Common myeloid progenitor, CD34-positive (primary cell): ENCODE results near the gene PALMD.

ENCODE experiments used
- CTCF ChIA-PET: fragments of 350-600 bp; sonication (Branson Sonifier 250); formaldehyde crosslinking; loops from one replicate; lab custom pipeline; 2021; ENCODE audit warnings: antibody characterized with exemption; lab: Charles Lee
- POLR2A ChIA-PET: fragments of 350-600 bp; sonication (Branson Sonifier 250); formaldehyde crosslinking; loops from one replicate; lab custom pipeline; 2021; ENCODE audit warnings: antibody characterized with exemption; lab: Charles Lee
- DNase-seq, 3 donors: peaks; one replicate each; pipeline versions ENCODE4 v3.0.0 to v3.0.0-alpha.2; 2013
- H3K27ac ChIP-seq, 2 experiments: 1 replicate in 1 of 2; 2 replicates in 1 of 2; pipeline ENCODE4 v1.7.0; 2013; ENCODE audit warnings: inconsistent platforms in 2 of 2, low read length in 2 of 2, mild to moderate bottlenecking in 2 of 2, low read depth in 1 of 2, moderate library complexity in 1 of 2; ENCODE audit not compliant: severe bottlenecking in 2 of 2, insufficient read depth in 1 of 2, poor library complexity in 1 of 2
- H3K27me3 ChIP-seq, 5 experiments: replicated peaks in 2 of 5; 1 replicate in 3 of 5; 2 replicates in 2 of 5; pipeline versions ENCODE4 v1.6.1 to v1.7.0; 2013; ENCODE audit warnings: low read length in 4 of 5, mild to moderate bottlenecking in 2 of 5, moderate library complexity in 2 of 5, inconsistent platforms in 1 of 5; ENCODE audit not compliant: insufficient read depth in 5 of 5, control insufficient read depth in 4 of 5
- H3K36me3 ChIP-seq, 4 experiments: 1 replicate in 2 of 4; 2 replicates in 2 of 4; pipeline versions ENCODE4 v1.6.1 to v1.7.0; 2013; ENCODE audit warnings: low read length in 3 of 4, control low read depth in 1 of 4, mild to moderate bottlenecking in 1 of 4; ENCODE audit not compliant: control insufficient read depth in 4 of 4, insufficient read depth in 4 of 4
- H3K4me1 ChIP-seq, 4 experiments: 1 replicate in 3 of 4; 2 replicates in 1 of 4; pipeline versions ENCODE4 v1.6.1 to v1.7.1; 2013; ENCODE audit warnings: low read length in 3 of 4, mild to moderate bottlenecking in 3 of 4, control low read depth in 1 of 4, inconsistent platforms in 1 of 4, moderate library complexity in 1 of 4; ENCODE audit not compliant: control insufficient read depth in 4 of 4, insufficient read depth in 4 of 4; ENCODE audit errors: control extremely low read depth in 1 of 4
- H3K4me3 ChIP-seq, 7 experiments: 1 replicate in 4 of 7; 2 replicates in 3 of 7; pipeline versions ENCODE4 v1.5.1 to v1.7.0; 2013; ENCODE audit warnings: mild to moderate bottlenecking in 7 of 7, low read length in 6 of 7, moderate library complexity in 6 of 7, inconsistent platforms in 2 of 7, low read depth in 2 of 7, control low read depth in 1 of 7; ENCODE audit not compliant: insufficient read depth in 4 of 7, control insufficient read depth in 1 of 7; ENCODE audit errors: extremely low read depth in 1 of 7
- H3K9me3 ChIP-seq, 5 experiments: 1 replicate in 4 of 5; 2 replicates in 1 of 5; pipeline versions ENCODE4 v1.6.1 to v1.7.1; 2013; ENCODE audit warnings: low read length in 4 of 5, mild to moderate bottlenecking in 2 of 5, inconsistent platforms in 1 of 5, low read depth in 1 of 5, moderate library complexity in 1 of 5; ENCODE audit not compliant: control insufficient read depth in 4 of 5, insufficient read depth in 2 of 5; ENCODE audit errors: control extremely low read depth in 1 of 5
- WGBS: methylation state at CpG from one replicate; pipeline ENCODE4 v1.1.5; 2013; ENCODE audit not compliant: insufficient coverage; 5-methylcytosine and 5-hydroxymethylcytosine counted together

Gene PALMD

DNA sequence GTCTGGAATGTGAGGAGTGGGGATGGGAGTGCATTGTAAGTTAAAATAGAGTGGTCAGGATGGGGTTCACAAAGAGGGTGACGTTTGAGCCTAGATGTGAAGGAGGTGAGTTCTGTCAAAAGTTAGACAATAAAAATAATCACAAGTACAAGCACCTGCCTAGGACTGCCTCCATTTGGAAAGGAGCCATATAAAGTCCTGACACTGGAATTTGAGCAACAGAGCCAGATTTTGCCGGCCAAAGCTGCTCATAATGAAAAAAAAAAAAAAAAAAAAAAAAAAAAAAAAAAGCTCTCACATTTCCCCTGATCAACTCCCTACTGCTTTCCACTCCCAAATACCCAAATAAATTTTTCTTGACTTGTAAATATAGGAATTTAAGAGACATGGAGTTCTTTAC is 4.1 kb downstream of the PALMD start:
- WGBS: 100% methylated on average over 1 of the region's 2 CpGs
- Histone ChIP-seq H3K4me3 (no peak overlapping the region), H3K36me3 (no peaks in the 10 kb centered on the region), H3K9me3 (no peaks in the 10 kb centered on the region), H3K4me1 (no peaks in the 10 kb centered on the region), H3K27ac (no peak overlapping the region), H3K27me3 (peaks cover 4 to 14% (median 7%) of the 10 kb centered on the region in 5 experiments)
- CTCF ChIA-PET: no interaction called here
- POLR2A ChIA-PET: no interaction called here
- DNase-seq: no peak

DNA sequence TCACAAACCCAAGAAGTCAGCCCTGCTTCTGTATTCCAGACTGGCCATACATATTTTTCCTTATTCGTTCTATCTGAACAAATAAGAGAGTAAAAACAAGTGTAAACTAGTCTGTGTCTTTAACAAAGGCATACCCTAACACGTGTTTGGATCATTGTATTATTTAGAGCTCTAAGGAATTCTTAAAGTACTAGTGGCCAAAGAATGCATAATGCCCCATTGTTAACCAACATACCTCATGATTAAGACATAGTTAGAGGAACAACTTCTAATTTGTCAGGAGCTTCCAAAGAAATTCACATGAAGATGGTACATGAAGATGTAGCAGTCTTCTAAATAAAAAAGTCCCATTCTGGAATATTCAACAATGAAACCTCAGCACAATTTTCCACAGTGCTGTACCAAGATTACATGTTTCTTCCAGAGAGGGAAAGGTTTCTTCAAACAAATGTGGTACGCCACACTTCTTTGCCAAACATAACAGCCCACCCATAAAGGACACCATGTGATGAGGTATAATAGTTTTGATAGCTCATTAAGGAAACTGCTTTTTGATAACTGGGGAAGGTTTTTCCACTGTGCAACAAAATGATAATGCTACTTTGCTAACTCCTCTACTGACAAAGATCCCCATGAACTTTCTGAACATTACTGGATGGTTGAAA is 5.0 kb downstream of the PALMD start:
- POLR2A ChIA-PET: no interaction called here
- CTCF ChIA-PET: interaction anchor here (1.4 kb wide), 1 partner anchor 13 kb away, joined by 3 read pairs; no protein-coding TSS in a partner anchor
- Histone ChIP-seq H3K27me3 (peaks cover 4 to 10% (median 6%) of the 10 kb centered on the region in 5 experiments), H3K9me3 (no peaks in the 10 kb centered on the region), H3K36me3 (no peaks in the 10 kb centered on the region), H3K27ac (no peak overlapping the region), H3K4me1 (no peaks in the 10 kb centered on the region), H3K4me3 (no peak overlapping the region)
- WGBS: no CpG with 5 or more reads among the region's 3 CpGs
- no peak for DNase-seq

DNA sequence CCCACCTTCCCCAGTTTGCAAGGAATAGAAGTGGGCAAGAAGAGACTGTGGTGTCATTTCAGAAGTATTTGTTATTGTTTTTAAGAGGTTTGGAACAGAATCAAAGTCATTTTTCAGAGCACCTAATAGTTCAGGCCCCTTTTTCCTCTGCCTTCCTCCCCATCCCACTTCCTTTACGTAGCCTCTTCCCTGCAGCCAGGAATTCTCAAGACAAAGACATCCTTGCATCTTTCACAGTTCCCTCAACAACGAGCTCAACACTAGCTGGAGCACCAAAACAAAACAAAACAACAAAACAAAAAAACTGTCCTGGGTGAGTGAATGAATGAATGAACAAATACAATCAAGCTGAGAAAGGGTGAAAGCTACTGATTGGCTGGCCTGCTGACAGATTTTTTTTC is 7.0 kb downstream of the PALMD start:
- WGBS: 100% methylated on average over 1 of the region's 2 CpGs
- no peak for DNase-seq
- CTCF ChIA-PET: no interaction called here
- POLR2A ChIA-PET: no interaction called here
- H3K27me3 ChIP-seq: peaks cover 0 to 2% (median 0%) of the 10 kb centered on the region in 5 experiments
- no peaks in the 10 kb centered on the region for H3K4me1 ChIP-seq
- H3K27ac ChIP-seq: no peak overlapping the region
- H3K36me3 ChIP-seq: no peaks in the 10 kb centered on the region
- no peak overlapping the region for H3K4me3 ChIP-seq
- H3K9me3 ChIP-seq: no peaks in the 10 kb centered on the region

DNA sequence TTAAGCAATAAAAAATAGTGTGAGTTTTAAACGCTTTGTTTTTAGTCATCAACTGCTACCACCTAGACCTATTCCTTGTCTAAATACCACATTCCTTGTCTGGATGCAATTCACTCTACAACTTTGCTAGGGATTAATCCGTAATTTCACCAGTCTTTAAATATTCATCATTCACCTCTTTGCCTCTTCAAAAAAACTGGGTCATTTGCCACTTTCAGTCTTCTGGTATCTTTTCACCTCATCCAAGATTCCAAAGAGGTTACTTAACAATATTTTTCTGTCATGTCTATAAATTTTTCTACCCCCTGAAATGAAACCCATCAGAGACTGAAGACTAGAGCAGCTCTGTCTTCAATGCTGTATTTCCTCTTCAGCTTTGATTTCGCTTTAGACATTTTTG is 9.5 kb downstream of the PALMD start:
- Histone ChIP-seq H3K4me1 (no peaks in the 10 kb centered on the region), H3K27ac (no peak overlapping the region), H3K36me3 (no peaks in the 10 kb centered on the region), H3K27me3 (peaks cover 0 to 3% (median 0%) of the 10 kb centered on the region in 5 experiments), H3K9me3 (no peaks in the 10 kb centered on the region), H3K4me3 (no peak overlapping the region)
- CTCF ChIA-PET: no interaction called here
- POLR2A ChIA-PET: no interaction called here
- WGBS: 92% methylated on average over 1 of the region's 3 CpGs
- DNase-seq: no peak

DNA sequence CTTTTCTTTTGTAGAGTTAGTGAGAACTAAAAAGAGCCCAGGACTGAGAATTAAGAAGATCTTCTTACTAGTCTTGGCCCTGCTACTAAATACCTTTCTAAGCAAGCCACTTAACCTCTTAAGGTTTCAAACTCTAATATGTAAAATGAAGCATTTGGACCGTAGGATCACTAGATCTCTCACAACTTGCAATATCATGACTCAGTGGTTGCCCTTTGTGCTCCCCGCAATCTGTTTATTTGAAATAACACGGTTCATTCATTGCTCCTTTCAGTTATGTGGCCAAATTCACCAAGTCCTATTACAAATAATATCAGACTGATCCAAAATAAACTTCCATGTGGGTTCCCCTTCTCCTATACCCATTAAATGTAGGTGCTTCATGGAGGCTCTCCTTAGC is 10.8 kb downstream of the PALMD start:
- ChIA-PET CTCF (interaction anchor here (1.0 kb wide), 1 partner anchor 9 kb away, joined by 3 read pairs; no protein-coding TSS in a partner anchor), POLR2A (no interaction called here)
- DNase-seq: no peak
- no peak overlapping the region for H3K27ac ChIP-seq
- H3K9me3 ChIP-seq: no peaks in the 10 kb centered on the region
- H3K4me3 ChIP-seq: no peak overlapping the region
- peaks cover 0 to 3% (median 0%) of the 10 kb centered on the region in 5 experiments for H3K27me3 ChIP-seq
- no peaks in the 10 kb centered on the region for H3K36me3 ChIP-seq
- no peaks in the 10 kb centered on the region for H3K4me1 ChIP-seq
- 96% methylated on average over 3 of the region's 3 CpGs for WGBS

DNA sequence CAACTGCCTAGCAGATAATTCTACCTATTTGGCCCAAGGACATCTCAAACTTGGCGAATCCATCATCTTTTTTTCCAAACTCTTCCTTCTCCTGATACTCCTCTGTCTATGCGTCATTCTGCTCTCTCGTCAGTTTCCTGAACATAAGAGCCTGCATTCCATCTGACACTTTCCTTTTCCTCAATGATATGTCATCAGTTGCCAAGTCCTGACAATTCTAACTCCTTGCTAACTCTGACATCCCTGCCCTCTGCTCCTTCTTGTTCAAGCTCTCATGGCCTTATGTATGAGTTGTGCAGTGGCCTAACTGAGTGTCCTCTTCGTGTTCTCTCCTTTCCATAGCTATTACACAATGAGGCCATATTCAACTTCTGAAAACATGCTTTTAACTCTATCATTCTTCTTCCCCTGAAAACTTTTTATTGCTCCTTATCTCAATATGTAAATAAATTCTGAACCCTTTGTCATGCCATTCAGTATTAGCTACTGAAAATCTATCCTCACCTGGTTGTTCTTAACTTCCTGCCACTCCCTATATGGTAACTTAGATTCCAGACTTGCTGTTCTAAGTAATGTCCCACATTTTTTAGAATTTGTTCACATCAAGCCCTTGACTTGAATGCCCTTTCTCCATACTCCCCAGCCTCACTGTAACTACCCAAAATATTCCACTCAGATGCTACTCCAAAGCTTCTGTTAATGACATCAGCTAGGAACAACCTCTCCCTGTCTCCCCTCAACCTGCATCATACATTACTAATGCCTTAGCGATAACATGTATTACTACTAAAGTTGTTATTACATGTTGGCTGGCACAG is 11.5 kb downstream of the PALMD start:
- Histone ChIP-seq H3K27me3 (peaks cover 0 to 3% (median 0%) of the 10 kb centered on the region in 5 experiments), H3K36me3 (no peaks in the 10 kb centered on the region), H3K4me1 (no peaks in the 10 kb centered on the region), H3K4me3 (no peak overlapping the region), H3K27ac (no peak overlapping the region), H3K9me3 (no peaks in the 10 kb centered on the region)
- POLR2A ChIA-PET: no interaction called here
- WGBS: 96% methylated on average over 4 of the region's 5 CpGs
- CTCF ChIA-PET: interaction anchor here (1.0 to 2.5 kb wide), 2 partner anchors 8 to 10 kb away, joined by 3 to 7 read pairs; no protein-coding TSS in a partner anchor
- DNase-seq: no peak

DNA sequence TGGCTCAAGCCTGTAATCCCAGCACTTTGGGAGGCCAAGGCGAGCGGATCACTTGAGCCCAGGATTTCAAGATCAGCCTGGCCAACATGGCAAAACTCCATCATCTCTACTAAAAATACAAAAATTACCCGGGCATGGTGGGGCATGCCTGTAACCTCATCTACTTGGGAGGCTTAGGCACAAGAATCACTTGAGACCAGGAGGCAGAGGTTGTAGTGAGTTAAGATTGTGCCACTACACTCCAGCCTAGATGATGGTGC is 12.0 kb downstream of the PALMD start:
- Histone ChIP-seq H3K9me3 (no peaks in the 10 kb centered on the region), H3K4me3 (no peak overlapping the region), H3K27me3 (peaks cover 0 to 3% (median 0%) of the 10 kb centered on the region in 5 experiments), H3K4me1 (no peaks in the 10 kb centered on the region), H3K36me3 (no peaks in the 10 kb centered on the region), H3K27ac (no peak overlapping the region)
- WGBS: no CpG with 5 or more reads among the region's 3 CpGs
- no peak for DNase-seq
- CTCF ChIA-PET: interaction anchor here (1.0 to 2.5 kb wide), 2 partner anchors 8 to 10 kb away, joined by 3 to 7 read pairs; no protein-coding TSS in a partner anchor
- POLR2A ChIA-PET: no interaction called here
